ENCODE results near the gene SYNJ1.

SYNJ1 gene

DNA sequence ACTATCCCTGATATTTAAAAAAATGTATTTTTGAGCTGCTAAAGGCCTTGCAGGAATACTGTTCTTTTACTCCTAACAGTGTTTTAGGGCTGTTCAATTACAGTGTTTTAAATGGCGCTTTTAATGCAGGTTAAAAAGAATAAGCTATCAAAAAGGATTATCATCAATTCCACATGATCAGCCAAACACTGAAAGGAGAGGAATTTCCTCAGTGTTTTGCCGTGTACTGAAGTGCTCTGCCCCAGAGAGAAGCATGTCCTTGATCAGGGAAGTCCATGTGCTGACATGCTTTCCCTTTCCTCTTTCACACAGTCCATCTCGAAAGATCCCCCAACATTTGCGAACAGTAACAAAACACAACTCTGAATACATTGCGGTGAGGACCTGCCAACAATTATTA lies 119.0 kb downstream of the SYNJ1 start:
- DNase-seq, result no peak

DNA sequence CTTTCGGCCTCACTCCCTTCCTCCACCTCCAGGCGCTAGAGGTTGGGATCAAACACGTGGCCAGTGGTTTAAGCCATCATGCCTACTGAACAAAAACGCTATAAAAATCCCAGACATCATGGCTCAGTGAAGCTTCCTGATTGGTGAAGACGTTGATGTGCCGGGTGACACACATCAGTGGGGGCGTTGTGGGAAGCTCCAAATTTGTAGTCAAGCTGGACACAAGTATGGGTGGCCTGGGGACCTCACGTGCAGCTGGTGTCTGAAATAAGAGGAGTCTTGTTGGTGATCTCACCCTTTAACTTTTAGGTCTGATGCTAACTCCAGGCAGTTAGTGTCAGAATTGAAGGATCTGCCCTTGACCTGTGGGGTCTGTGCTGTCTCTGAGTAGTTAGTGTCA lies 122.3 kb downstream of the SYNJ1 start:
- DNase-seq, result no peak

DNA sequence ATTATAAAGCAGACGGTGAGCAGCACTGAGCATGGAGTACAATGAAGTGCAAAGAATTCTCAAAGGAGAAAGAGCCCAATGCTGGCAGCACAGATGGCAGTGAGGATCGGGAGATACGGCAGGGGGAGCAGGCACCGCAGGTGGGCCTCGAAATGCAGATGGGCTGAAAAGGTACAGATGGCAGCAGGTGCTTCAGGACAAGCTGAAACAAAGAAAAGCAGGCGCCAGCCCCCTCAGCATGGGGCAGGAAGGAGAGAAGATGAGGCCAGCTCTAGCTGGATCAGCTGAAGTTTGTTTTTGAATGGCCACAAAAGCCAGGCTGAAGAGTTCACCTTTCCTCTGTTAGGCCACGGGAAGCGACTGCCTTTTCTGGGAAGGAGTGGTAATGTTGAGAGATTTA lies 123.3 kb downstream of the SYNJ1 start:
- peak; percentile 93 for DNase-seq

DNA sequence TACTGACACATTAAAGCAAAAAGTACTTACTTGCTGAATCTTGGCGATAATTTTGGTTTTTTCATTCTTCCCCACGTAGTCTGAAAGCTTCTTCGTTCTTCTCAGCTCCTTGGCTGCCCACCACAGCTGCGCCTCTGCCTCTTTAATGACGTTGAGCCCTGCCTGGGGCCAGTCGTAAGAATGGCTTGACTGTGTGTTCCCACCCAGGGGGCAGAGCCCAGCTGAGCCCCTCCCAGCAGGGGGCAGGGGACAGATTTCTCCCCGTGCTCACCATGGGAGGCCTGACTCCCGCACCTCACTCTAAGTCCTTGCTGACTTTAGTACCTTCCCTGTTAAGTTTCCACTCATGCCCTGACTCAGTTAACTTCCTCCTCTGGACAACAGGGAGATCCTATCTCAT lies 124.7 kb downstream of the SYNJ1 start:
- no peak for DNase-seq

DNA sequence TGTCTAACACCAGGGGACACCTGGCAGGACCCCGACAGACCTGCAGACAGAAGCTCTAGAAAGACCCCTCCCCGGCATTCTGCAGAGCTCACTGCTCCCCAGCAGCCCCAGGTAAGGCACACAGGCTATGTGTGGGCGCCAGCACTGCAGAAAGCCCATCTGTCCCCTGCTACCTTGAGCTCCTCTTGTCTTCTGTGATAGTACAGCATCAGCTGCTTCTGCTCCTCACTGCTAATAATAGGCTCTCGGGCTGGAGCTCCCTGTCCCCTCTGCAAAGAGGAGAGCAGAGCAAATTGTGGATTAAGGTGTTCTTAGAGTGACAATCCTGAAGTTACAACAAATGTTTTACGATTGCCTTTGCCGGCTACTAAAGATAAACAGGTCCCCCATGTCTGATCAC lies 125.7 kb downstream of the SYNJ1 start:
- no peak for DNase-seq

DNA sequence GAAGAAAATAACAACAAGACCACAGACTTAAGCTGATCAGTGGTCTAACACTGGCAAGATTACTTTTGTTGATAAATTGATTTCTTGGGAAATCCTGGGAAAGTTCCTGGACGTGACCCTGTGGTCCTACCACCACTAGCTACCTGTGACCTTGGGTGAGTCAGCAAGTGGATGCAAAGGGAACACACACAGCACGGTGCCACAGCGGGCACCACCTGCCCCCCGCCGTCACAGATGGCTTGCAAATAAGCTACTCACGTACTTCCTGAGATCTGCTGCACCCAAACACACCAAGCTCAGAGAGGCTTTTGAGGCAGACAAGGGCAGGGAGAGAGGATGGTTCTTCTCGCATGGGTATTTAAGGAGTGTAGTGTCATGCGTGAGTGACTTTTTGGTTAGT lies 128.3 kb downstream of the SYNJ1 start:
- peak; percentile 64 for DNase-seq

DNA sequence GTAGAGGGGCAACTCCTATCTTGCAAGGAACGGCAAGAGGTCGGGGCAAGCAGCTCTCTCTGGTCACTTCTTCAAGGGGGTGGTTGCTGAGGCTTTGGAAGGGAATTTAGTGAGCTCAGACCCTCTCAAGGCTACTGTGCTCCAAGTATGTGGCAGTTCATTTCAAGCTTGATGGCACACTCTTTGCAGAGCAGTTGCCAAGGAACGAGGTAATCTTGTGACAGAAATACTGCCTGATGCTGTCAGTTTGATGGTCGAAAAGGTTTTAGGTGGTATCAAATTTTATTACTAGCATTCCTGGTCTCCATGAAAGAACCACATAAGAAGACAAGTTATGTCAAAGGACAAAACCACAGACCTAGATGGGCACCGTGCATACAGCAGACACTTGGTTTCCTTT lies 128.7 kb downstream of the SYNJ1 start:
- DNase-seq, result no peak

DNA sequence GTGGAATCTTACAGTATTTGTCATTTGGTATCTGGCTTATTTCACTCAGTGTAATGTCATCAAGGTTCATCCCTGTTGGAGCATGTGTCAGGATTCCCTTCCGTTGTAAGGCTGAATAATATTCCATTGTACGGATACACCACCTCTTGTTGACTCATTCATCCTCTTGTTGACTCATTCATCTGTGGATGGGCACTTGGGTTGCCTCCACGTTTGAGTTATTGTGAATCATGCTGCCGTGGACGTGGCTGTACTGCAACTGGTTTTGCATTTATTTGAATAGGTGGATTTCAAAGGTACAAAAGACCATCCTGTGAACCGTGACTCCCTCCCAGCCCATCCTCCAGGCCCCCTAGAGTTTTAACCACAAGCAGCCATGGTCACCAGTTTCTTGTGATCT lies 130.6 kb downstream of the SYNJ1 start:
- no peak for DNase-seq

DNA sequence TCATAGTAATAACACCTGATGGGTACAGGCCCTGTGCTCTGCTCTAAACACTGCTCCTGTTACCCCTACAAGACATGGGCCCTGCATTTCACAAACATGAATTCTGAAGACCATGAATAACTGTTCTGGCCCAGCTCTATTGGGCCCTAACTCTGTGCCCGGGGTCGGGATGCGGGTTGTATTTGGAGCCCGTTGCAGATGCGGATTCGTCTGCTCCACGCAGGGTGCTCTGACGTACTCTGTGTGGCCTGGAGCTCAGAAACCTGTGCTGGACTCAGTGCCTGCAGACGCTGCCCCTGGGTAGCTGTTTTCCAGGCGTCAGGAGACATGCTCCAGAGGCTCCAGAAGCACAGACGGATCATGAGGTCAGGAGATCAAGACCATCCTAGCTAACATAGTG lies 132.4 kb downstream of the SYNJ1 start:
- no peak for DNase-seq

DNA sequence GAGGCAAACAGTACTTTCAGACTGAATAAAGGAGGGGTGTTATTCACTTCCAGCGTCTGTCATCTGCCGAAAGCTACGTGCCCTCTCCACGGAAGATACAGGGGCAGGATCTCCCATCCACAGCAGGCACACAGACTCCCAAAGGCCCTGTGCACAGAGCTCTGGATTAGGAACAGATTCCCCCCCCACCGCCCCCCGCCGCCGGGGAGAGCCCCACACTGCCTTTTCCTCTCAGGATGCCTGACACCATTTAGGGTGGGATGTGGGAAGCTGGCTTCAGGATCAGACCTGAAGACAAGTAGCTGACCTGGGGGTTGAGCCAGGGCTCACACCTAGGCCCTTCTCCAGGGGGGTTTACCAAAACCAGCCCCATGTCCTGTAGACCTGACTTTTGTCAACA lies 134.1 kb downstream of the SYNJ1 start:
- DNase-seq, result no peak

DNA sequence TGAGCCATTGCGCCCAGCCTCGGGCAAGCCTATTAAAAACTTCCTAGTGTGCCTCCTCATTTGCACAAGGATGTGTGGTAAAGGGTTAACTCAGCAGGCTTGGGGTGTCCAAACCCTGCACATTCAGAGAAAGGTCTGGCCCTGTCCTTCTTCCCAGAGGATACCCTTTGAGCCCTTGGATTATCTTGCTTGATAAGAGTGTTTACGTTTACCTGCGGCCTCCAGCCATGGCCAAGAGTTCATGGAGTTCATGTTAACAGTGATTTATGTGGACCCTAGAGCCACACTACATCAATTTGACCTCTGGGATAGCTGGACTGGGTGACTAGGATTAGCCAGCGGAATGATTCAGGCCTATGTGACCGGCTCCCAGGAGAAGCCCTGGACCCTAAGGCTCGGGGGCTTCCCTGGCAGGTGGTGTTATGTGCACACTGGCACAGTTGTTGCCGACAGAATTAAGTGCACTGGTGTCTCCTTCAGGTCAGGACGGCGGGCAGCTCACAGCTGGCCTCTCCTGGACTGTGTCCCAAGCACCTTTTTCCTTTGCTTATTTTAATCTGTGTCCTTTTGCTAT lies 134.8 kb downstream of the SYNJ1 start:
- no peak for DNase-seq

DNA sequence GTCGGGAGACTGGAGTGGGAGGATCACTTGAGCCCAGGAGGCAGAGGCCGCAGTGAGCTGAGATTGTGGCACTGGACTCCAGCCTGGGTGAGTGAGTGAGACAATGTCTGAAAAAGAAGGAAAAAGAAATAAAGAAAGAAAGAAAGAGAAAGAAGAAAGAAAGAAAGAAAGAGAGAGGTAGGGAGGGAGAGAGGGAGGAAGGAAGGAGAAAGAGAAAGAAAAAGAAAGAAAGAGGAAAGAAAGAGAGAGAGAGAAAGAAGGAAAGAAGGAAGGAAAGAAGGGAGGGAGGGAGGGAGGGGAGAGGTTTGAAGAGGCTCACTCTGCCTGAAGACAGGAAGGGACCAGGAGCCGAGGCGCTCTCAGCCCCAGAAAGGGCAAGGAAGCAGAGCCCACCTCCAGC lies 137.7 kb downstream of the SYNJ1 start:
- no peak for DNase-seq

DNA sequence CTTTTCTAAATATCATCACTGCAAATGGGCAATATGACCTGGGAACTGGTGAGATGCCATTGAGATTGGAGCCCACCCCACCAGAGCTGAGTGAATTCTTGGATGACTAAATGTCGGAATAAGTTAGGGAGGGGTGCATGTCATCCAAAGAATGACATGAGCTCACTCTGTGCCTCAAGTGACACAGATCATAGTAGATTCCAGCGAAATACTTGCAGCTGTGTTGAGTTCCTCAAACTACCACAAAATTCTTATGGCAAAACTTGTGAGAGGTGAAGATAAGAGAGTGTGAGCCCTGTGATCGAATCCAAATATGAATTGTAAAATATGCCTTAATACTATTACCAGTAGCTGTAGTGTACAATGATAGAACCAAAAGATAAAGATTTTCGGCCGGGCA lies 140.2 kb downstream of the SYNJ1 start:
- DNase-seq, result no peak

DNA sequence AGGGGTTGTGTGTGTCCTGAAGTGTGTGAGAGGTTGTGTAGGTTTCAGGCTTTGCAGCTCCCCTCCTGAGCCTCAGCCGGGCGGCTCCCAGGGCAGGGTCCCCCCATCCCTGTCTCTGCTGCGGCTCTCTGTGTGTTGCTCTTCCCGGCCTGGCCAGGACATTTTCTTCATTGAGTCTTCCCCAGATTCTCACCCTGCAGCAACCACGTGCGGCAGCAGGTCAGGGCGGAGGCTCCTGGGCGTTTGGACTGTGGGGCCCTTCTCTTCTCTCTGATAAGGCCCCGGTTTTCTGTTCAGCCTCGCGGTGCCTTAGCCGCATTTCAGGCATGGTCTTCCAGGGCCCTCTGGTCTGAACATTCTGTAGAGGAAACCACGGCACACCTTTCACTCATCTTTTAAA lies 140.7 kb downstream of the SYNJ1 start:
- DNase-seq, result no peak

DNA sequence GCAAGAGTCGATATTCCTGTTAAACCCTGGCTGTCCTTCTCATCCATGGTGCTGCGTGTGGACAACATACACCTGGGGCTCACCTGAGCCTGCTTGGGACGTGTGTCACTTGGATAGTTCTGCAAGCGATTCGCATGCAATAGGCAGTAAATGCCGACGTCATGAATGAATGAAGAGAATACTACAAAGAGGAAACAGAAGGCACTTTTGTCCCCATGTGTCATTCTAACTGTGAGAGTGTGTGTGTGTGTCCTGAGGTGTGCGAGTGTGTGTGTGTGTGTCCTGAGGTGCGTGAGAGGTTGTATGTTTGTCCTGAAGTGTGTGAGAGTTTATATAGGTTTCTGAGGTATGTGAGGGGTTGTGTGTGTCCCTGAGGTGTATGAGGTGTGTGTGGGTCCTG lies 141.8 kb downstream of the SYNJ1 start:
- DNase-seq, result no peak

DNA sequence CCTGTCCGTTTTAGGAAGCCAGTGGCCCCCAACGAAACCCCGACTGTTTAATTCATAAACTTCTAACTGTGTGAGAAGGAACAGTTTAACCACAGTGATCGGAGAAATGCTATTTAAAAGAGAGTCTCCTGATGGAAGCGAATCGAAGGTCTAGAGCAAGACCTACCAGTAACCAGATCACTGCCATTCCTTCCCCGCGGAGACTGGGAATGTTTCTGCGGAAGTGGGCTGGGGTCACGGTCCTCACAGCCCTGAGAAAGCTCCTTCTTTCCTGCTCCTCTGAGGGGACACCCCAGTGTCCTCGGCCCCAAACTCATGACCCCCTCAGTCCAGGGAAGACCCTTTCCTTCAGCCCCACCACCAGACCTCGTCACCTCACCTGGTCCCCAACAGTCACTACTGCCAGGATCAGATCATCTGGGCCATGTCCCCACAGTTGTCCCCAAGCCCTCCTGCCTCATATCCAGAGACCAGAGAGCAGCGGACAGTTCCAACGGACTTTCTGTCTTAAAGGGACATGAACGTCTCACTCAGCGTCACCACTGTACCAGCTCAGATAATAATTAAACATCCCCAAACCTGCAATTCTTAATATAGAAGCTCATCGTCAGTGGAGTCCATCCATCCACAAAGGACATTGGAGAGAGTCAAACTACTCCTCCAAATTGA lies 142.6 kb downstream of the SYNJ1 start, which contains the start of gene TCP10L:
TCP10L (minus strand) TSS at position 482 of the 669 bp plus-strand sequence. CDS start 1,219 bp downstream, outside the sequence.
- DNase-seq, result no peak

DNA sequence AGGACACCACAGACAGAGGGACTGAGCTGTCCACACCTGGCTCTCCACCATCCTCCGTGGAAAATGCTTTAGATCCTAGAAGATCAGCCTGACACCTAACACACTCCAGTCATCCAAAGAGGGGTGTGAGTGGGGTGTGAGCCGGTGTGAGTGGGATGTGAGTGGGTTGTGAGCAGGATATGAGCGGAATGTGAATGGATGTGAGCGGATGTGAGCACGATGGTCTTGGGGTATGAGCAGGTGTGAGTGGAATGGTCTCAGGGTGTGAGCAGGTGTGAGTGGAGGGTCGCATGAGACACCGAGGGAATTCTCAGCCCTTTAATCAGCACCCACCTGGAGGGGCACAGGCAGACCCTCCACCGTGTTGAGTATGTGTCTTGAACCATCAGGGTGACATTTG lies 143.3 kb downstream of the SYNJ1 start:
- DNase-seq, result no peak

DNA sequence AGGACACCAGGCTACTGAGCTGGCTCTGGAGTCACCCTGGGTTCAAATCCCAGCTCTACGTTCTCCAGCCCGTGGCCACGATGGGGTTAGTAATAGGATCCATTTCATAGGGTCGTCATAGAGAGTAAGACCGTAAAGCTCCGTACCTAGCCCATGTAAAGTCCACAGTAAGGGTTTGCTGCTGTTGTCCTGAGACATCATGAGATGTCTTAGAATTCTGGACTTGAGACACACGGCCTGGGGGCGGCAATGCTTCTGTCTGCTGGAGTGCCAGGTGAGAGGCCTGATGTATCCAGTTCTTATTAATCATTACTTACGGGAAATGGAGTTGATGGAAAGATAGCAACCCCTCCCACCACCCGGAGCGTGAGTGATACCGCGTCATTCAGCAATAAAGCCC lies 146.1 kb downstream of the SYNJ1 start:
- DNase-seq, result no peak

DNA sequence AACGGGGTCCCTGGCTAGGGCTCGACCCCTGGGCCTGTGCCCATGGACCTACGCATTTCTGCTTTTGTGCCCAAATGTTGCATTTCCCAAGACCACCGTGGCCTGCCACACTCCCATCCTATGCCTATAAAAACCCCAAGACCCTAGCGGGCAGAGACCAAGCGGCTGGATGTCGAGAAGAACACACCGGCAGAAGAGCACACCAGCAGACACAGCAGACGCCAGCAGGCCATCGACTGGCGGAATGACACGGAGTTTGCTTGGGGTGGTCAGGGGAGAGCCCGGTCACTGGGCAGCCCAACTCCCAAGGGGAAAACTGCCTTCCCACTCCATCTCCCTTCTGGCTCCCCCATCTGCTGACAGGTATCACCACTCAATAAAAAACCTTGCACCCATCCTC lies 146.9 kb downstream of the SYNJ1 start:
- no peak for DNase-seq
